GM19193 (cell line): ENCODE measurements around the gene DHCR24.

Source experiments
- POLR2A ChIP-seq: IDR thresholded peaks from 4 replicates; pipeline ENCODE4 v1.6.1; 2011; ENCODE audit not compliant: insufficient read depth, insufficient read length; ENCODE audit errors: extremely low read depth

Gene DHCR24

GRCh38 chr1:54892586-54892985, 5.6 kb upstream of the DHCR24 start:
- TF ChIP-seq POLR2A = no peak

- no peak for TF ChIP-seq POLR2A
Measured at GRCh38 chr1:54889132-54889725, 2.2 kb upstream of the DHCR24 start.

- TF ChIP-seq POLR2A = no peak
Measured at GRCh38 chr1:54888080-54888733, 1.2 kb upstream of the DHCR24 start.

DNA sequence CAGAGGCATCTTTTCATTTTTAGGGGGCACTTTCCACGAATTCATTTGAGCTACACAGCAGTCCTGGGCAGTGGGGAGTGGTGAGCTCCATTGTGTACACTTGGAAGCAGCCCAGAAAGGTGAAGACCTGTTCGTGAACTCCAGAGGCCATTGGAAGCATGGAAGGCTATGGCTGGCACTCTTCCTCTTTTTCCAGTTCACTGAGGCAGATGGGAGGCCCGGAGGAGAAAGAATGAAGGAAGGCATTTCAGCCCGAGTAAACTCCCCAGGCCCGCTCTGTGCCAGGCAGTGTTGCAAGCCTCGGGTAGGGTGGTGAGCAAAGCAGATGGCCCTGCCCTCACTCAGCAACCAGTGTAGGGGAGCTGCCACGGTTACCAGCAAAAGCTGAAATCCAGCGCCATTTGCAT, 673 bp upstream of the DHCR24 start:
- TF ChIP-seq POLR2A = no peak

DNA sequence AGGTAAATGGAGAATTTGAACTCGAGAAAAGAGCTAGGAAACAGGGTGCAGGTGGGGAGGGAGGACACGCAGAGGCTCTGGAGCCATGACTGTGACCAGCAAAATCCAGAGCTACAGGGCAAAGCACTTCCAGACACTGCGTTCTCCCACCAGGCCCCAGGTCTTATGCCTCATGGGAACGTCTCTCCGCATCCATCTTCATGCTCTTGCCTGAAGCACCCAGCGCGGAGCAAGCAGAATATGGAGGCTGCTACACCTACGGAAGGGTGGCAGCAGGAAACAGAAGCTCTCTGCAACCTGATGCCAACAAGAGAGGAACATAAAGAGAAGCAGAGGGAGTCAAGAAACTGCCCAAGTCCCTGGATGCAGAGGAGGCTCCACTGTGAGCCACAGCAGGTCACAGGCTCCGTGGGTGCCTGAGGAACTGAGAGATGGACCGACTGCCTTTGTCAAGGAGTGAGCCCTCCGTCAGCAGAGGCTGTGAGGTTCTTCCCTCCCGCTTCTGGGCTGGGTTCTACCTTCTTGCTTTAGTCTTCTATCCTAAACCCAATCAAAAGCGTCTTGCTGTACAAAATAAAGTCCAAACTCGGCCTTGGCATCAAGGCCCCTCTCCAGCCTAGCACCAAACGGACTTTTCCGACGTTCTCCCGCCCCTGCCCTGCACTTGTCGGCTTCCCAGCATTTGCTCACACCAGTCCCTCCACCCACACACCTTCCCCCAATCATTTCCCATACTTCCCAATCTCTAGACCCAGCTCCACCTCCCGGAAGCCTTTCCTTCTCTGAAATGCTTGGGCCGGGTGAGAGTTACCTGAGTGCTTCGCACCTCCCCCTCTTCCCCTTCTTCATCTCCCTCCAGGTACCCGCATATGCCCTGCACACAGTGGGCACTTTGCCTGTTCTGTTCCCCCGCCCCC, 930 bp downstream of the DHCR24 start:
- TF ChIP-seq POLR2A = no peak

- TF ChIP-seq POLR2A = no peak
Measured at GRCh38 chr1:54885237-54885679, 1.7 kb downstream of the DHCR24 start.

- TF ChIP-seq POLR2A = no peak
Measured at GRCh38 chr1:54884768-54885167, 2.2 kb downstream of the DHCR24 start.

DNA sequence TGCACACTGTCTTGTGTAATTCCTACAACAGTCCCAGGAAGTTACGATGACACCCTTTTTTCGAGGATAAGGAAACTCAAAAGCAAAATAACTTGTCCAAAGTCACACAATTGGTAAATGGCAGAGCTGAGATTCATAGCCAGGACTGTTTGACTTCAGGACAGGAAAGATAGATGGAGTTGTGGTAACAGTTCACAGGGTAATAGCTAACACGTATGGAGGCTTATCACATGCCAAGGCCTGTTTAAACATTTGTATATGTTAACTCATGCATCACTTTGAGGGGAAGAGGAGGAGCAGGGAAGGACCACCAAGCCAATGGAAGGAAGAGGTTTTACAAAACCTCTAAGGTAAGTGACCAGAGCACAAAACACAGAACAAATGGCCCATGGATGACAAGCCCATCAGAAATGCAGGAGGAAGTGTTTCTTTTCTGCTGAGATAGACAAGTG, 2.8 kb downstream of the DHCR24 start:
- TF ChIP-seq POLR2A = no peak

DNA sequence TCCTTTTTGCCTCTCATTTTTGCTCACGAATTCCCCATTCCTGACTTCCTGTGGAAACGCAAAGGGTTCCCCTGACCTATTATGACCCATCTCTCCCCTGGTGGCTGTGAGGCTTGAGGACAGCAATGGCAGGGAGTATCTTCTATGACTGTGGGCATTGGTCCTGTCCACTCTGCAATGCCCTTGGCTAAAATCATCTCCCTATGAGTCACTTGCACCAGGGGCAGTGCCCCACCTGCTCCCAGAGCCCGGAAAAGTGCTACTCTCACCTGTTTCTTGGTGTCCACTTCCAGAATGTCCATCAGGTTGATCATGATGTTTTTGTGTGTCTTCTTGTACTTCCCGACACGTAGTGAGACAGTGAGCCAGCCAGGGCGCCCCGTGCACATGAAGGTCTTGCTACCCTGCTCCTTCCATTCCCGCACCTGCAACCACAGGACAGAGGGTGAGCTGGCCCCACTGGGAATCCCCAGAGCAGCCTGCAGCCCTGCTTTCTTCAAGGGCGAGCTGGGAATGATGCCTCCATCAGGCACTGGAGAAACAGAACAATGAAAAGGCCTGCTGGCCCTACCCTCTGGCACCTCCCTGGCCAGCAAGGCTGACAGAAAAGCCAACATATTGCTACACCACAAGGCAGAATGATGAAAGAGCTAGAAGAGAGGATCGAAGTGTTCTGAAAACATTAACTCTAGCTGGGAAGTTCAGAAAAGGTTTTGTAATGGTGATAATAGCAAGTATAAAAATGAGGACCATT, 3.5 kb downstream of the DHCR24 start:
- TF ChIP-seq POLR2A = no peak

- no peak for TF ChIP-seq POLR2A
Measured at GRCh38 chr1:54882519-54882918, 4.5 kb downstream of the DHCR24 start.

DNA sequence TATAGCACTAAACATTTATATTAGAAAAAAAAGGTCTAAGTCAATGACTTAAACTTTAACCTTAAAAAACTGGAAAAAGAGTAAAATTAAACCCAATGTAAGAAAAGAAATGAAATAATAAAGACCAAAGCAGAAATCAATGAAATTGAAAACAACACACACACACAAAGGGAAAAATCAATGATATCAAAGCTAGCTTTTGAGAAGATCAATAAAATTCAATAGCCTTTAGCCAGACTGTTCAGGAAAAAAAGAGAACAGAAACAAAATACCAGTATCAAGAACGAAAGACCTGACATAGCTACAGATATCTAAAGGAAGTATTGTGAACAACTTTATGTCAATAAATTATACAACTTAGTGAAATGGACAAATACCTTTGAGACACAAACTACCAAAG, 7.1 kb downstream of the DHCR24 start:
- TF ChIP-seq POLR2A = no peak

GRCh38 chr1:54876814-54877213, 10.2 kb downstream of the DHCR24 start:
- no peak for TF ChIP-seq POLR2A

DNA sequence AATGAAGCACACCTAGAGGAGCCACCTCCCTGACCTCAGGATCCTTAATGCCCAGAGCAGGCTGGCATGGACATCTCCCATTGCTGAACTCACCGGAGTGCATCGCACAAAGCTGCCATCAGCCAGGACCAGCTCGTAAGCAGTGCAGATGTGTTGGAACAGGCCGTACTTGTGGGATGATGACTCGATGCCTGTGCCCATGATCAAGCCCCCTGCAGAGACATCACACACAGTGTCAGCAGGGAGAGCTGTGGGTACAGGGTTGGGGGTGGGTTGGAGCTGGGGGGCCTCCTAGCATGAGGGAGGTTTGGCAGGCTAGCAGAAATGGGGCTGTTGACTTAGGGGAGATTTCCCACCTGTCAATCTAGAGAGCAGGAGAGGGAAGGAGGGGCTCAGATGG, 12.0 kb downstream of the DHCR24 start:
- no peak for TF ChIP-seq POLR2A

DNA sequence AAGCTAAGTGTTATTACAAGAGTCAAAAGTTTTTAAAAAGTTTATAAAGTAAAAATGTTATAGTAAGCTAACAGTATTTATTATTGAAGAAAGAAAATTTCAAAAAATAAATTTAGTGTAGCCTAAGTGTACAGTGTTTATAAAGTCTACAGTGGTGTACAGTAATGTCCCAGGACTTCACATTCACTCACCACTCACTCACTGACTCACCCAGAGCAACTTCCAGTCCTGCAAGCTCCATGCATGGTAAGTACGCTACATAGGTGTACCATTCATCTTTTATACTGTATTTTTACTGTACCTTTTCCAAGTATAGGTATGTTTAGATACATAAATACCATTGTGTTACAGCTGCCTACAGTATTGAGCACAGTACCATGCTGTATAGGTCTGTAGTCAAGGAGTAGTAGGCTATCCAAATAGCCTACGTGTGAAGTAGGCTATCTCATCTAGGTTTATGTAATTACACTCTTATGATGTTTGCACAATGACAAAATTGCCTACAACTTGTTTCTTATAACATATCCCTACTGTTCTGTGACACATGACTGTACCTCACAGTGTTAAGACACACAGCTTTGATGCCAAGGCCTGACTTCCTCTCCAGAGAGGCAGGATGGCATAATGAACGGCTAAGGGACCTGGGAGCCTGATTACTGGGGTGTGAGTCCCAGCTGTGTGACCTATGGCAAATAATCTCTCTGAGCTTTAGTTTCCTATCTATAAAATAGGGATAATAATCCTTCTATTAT, 12.7 kb downstream of the DHCR24 start:
- TF ChIP-seq POLR2A = no peak
